Stimulated activated naive CD4-positive, alpha-beta T cell (primary cell): ENCODE data around the gene SLC16A12.

Experiments
- DNase-seq, 6 experiments: peaks; one replicate each; lab custom pipeline; 2025; lab: John Stamatoyannopoulos, UW

SLC16A12 gene

GRCh38 chr10:89390476-89391225 is 144.7 kb downstream of the SLC16A12 start:
- no peak for DNase-seq

- DNase-seq, result peak in 2 of 6 experiments; percentile 13 to 31
Observed at GRCh38 chr10:89389254-89389653, 146.1 kb downstream of the SLC16A12 start.

GRCh38 chr10:89388806-89389205 is 146.6 kb downstream of the SLC16A12 start:
- no peak for DNase-seq

- DNase-seq, result no peak
Observed at GRCh38 chr10:89384474-89385340, 150.7 kb downstream of the SLC16A12 start.

- no peak for DNase-seq
Observed at GRCh38 chr10:89382757-89383156, 152.6 kb downstream of the SLC16A12 start.
